ENCODE data around the gene ROCK2.
A peak's percentile ranks its signal among the peaks of the same experiment; 100 is the strongest.
"Not testable (repeated sequence)": the region's sequence is repeated elsewhere in the genome, so short reads cannot be mapped to it uniquely, and the experiment has no call there.

ROCK2 gene

GRCh38 chr2:11239666-11240462 is 104.6 kb downstream of the ROCK2 start:
- POLR2A ChIA-PET = interaction anchor here (1.2 kb wide), 1 partner anchor 104 kb away, joined by 4 read pairs; the partner anchor contains the start of gene ROCK2
- CTCF ChIA-PET = interaction anchor here (1.1 to 1.3 kb wide), 2 partner anchors 9 to 21 kb away, joined by 3 to 4 read pairs; no protein-coding TSS in a partner anchor
- no peak for TF ChIP-seq CTCF (IDR thresholded peaks at IDR 0.05; ENCODE audit: control extremely low read depth, extremely low read depth, low read depth, missing control alignments)
- DNase-seq (ENCODE audit: extremely low spot score) = no peak

- ChIA-PET POLR2A (interaction anchor here (1.2 kb wide), 1 partner anchor 105 kb away, joined by 4 read pairs; the partner anchor contains the start of gene ROCK2), CTCF (interaction anchor here (1.1 to 1.3 kb wide), 2 partner anchors 8 to 22 kb away, joined by 3 to 4 read pairs; no protein-coding TSS in a partner anchor)
- no peak for DNase-seq (ENCODE audit: extremely low spot score)
- no peak for TF ChIP-seq CTCF (IDR thresholded peaks at IDR 0.05; ENCODE audit: control extremely low read depth, extremely low read depth, low read depth, missing control alignments)
These were observed 105.3 kb downstream of the ROCK2 start for GRCh38 chr2:11239147-11239546.

- no peak for TF ChIP-seq CTCF (IDR thresholded peaks at IDR 0.05; ENCODE audit: control extremely low read depth, extremely low read depth, low read depth, missing control alignments)
- ChIA-PET CTCF (interaction anchor here (1.5 kb wide), 1 partner anchor 9 kb away, joined by 4 read pairs; no protein-coding TSS in a partner anchor), POLR2A (no interaction called here)
- no peak for DNase-seq (ENCODE audit: extremely low spot score)
These were observed 107.3 kb downstream of the ROCK2 start for GRCh38 chr2:11237122-11237521.

- POLR2A ChIA-PET = no interaction called here
- DNase-seq (ENCODE audit: extremely low spot score) = no peak
- CTCF ChIA-PET = interaction anchor here (1.4 to 2.4 kb wide), 3 partner anchors 12 to 346 kb away, joined by 3 to 11 read pairs (median 3); no protein-coding TSS in a partner anchor
- no peak for TF ChIP-seq CTCF (IDR thresholded peaks at IDR 0.05; ENCODE audit: control extremely low read depth, extremely low read depth, low read depth, missing control alignments)
These were observed 108.1 kb downstream of the ROCK2 start for GRCh38 chr2:11236335-11236734.

GRCh38 chr2:11235583-11235982 is 108.9 kb downstream of the ROCK2 start:
- no peak for TF ChIP-seq CTCF (IDR thresholded peaks at IDR 0.05; ENCODE audit: control extremely low read depth, extremely low read depth, low read depth, missing control alignments)
- CTCF ChIA-PET = interaction anchor here (1.4 to 2.4 kb wide), 6 partner anchors 13 to 347 kb away, joined by 3 to 11 read pairs (median 3); no protein-coding TSS in a partner anchor
- DNase-seq (ENCODE audit: extremely low spot score) = no peak
- POLR2A ChIA-PET = no interaction called here

- peak; percentile 18 for DNase-seq (ENCODE audit: extremely low spot score)
- POLR2A ChIA-PET = no interaction called here
- peak; percentile 43 for TF ChIP-seq CTCF (IDR thresholded peaks at IDR 0.05; ENCODE audit: control extremely low read depth, extremely low read depth, low read depth, missing control alignments)
- CTCF ChIA-PET = interaction anchor here (0.8 to 2.4 kb wide), 10 partner anchors 9 to 348 kb away, joined by 3 to 11 read pairs (median 3); partner anchors contain the start of gene ROCK2
These were observed 110.1 kb downstream of the ROCK2 start for GRCh38 chr2:11234309-11234708.

GRCh38 chr2:11231193-11231592 is 113.2 kb downstream of the ROCK2 start:
- POLR2A ChIA-PET = not testable (repeated sequence)
- CTCF ChIA-PET = interaction anchor here (1.0 to 1.5 kb wide), 3 partner anchors 9 to 33 kb away, joined by 3 read pairs; no protein-coding TSS in a partner anchor

More at GRCh38 chr2:11231193-11231592, 113.2 kb downstream of the ROCK2 start:
- not testable (repeated sequence) for DNase-seq (ENCODE audit: extremely low spot score)
